ENCODE data around the gene EHBP1L1.

GRCh38 chr11:65535102-65535501 lies 40.8 kb upstream of the EHBP1L1 start:
- TF ChIP-seq ATF3 (IDR thresholded peaks at IDR 0.05) (no peak), CTCF (IDR thresholded peaks at IDR 0.05; ENCODE audit: low read depth, low read length, missing input control) (no peak), RAD21 (IDR thresholded peaks at IDR 0.05) (no peak), JUND (IDR thresholded peaks at IDR 0.05) (no peak), EGR1 (IDR thresholded peaks at IDR 0.05; ENCODE audit: low read depth in 2 of 2) (no peak), MAX (IDR thresholded peaks at IDR 0.05) (no peak), ZBTB33 (IDR thresholded peaks at IDR 0.05) (no peak), REST (IDR thresholded peaks at IDR 0.05) (no peak), HNF4G (IDR thresholded peaks at IDR 0.05) (no peak), HNF4A (conservative IDR thresholded peaks at IDR 0.05) (no peak), FOXA1 (IDR thresholded peaks at IDR 0.05) (no peak), RXRA (IDR thresholded peaks at IDR 0.05) (no peak)

Measured in liver (tissue), 3 donors.